Activated CD4-positive, alpha-beta T cell treated with anti-CD3 and anti-CD28 coated beads for 36 hours (primary cell): ENCODE data around the gene PLOD1. TPM values are rescaled to one million over a fixed set of nuclear protein-coding genes. Genes with fewer than 3 reads are reported as not detected.
"Not testable (repeated sequence)": the region's sequence is repeated elsewhere in the genome, so short reads cannot be mapped to it uniquely, and the experiment has no call there.

Experiments used
- ATAC-seq: fragments of 200-7000 bp; cut with Tn5 transposase; one replicate; pipeline ENCODE4 v1.10.0; 2021; ENCODE audit warnings: mild to moderate bottlenecking, moderate library complexity
- CTCF ChIA-PET: fragments of 350-600 bp; sonication (Branson Sonifier 250); formaldehyde crosslinking; loops from one replicate; lab custom pipeline; 2021; ENCODE audit warnings: antibody characterized with exemption; lab: Charles Lee
- POLR2A ChIA-PET: fragments of 350-600 bp; sonication (Branson Sonifier 250); formaldehyde crosslinking; loops from one replicate; lab custom pipeline; 2021; ENCODE audit warnings: antibody characterized with exemption, inconsistent platforms; lab: Charles Lee
- DNase-seq: peaks from one replicate; pipeline ENCODE4 v3.0.0-alpha.2; 2020
- H3K27ac Mint-ChIP-seq: one replicate; pipeline ENCODE4 v1.8.0; 2021; ENCODE audit warnings: mixed read lengths
- H3K27me3 Mint-ChIP-seq: one replicate; pipeline ENCODE4 v1.8.0; 2021; ENCODE audit warnings: mixed read lengths
- H3K36me3 Mint-ChIP-seq: one replicate; pipeline ENCODE4 v1.8.0; 2021; ENCODE audit warnings: low read depth, mixed read lengths
- H3K4me1 Mint-ChIP-seq: one replicate; pipeline ENCODE4 v1.8.0; 2021; ENCODE audit warnings: mixed read lengths
- H3K4me3 Mint-ChIP-seq: one replicate; pipeline ENCODE4 v1.8.0; 2021; ENCODE audit warnings: mild to moderate bottlenecking, moderate library complexity, mixed read lengths
- H3K9me3 Mint-ChIP-seq: one replicate; pipeline ENCODE4 v1.8.0; 2021; ENCODE audit warnings: low read depth, mixed read lengths
- intact Hi-C, 2 experiments: fragments of 100-400 bp; cut with DNase I in 1 of 2; cut with micrococcal nuclease in 1 of 2; formaldehyde crosslinking; loops; one replicate each; pipeline versions ENCODE4 v1.14.2 to v1.15.1; 2022 to 2024; cut with DNase I, micrococcal nuclease
- total RNA-seq, 2 experiments: library from RNA; stranded (reverse); gene quantifications; one replicate each; pipeline ENCODE4 v1.2.3, GENCODE V29; 2021

The PLOD1 gene
- total RNA-seq, 2 experiments from 2014 or later, result 11.7 to 11.9 TPM

- H3K4me1 Mint-ChIP-seq, result peaks cover 34% of the 10 kb centered on the region
- CTCF ChIA-PET, result interaction anchor here (1.1 kb wide), 1 partner anchor 10 kb away, joined by 3 read pairs; no protein-coding TSS in a partner anchor
- intact Hi-C loops, result loop anchor here in 1 of 2 experiments (5.0 kb wide), 1 partner anchor 247 kb away; no protein-coding TSS in a partner anchor
- not testable (repeated sequence) for H3K27ac Mint-ChIP-seq, H3K27me3 Mint-ChIP-seq, H3K9me3 Mint-ChIP-seq, DNase-seq
- peaks cover 25% of the 10 kb centered on the region for H3K36me3 Mint-ChIP-seq
- POLR2A ChIA-PET, result interaction anchor here (0.6 to 4.4 kb wide), 2 partner anchors 16 to 128 kb away, joined by 3 to 67 read pairs; no protein-coding TSS in a partner anchor
- peak overlapping the region; percentile 77 for H3K4me3 Mint-ChIP-seq
- peak; percentile 9 for ATAC-seq
Measured at GRCh38 chr1:11925196-11925937, 9.2 kb upstream of the PLOD1 start.

DNA sequence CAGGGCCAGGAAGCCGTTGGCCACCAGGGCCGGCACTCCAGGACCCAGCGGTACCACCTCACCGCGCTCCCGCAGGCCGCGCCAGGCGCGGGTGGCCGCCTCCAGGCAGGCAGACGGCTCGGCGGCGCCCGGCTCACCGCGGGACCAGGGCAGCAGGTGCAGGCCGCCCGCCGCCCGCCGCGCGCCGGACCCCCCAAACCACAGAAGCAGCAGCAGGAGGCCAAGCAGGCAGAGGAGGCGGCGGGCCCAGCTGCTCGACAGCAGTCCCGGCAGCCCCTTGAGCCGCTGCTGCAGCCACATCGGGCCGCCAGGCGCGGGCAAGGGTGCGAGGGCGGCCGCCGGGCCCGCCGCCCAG is 8.6 kb upstream of the PLOD1 start:
- no peaks in the 10 kb centered on the region for H3K9me3 Mint-ChIP-seq
- DNase-seq (no peak), ATAC-seq (peak; percentile 21)
- H3K36me3 Mint-ChIP-seq, result peaks cover 23% of the 10 kb centered on the region
- ChIA-PET CTCF (interaction anchor here (1.1 kb wide), 1 partner anchor 11 kb away, joined by 3 read pairs; no protein-coding TSS in a partner anchor), POLR2A (interaction anchor here (0.6 to 4.4 kb wide), 2 partner anchors 17 to 128 kb away, joined by 3 to 67 read pairs; no protein-coding TSS in a partner anchor)
- peaks cover 30% of the 10 kb centered on the region for H3K4me1 Mint-ChIP-seq
- intact Hi-C loops, result loop anchor here (1.0 to 5.0 kb wide), 8 partner anchors 8 to 664 kb away; partner anchors contain the start of genes PLOD1 (in 2 of the 2), CLCN6 (in 1 of the 2), FBXO2 (in 1 of the 2) and FBXO44 (in 1 of the 2)
- H3K27me3 Mint-ChIP-seq, result no peaks in the 10 kb centered on the region
- H3K27ac Mint-ChIP-seq, result no peak overlapping the region
- peak overlapping the region; percentile 77 for H3K4me3 Mint-ChIP-seq

DNA sequence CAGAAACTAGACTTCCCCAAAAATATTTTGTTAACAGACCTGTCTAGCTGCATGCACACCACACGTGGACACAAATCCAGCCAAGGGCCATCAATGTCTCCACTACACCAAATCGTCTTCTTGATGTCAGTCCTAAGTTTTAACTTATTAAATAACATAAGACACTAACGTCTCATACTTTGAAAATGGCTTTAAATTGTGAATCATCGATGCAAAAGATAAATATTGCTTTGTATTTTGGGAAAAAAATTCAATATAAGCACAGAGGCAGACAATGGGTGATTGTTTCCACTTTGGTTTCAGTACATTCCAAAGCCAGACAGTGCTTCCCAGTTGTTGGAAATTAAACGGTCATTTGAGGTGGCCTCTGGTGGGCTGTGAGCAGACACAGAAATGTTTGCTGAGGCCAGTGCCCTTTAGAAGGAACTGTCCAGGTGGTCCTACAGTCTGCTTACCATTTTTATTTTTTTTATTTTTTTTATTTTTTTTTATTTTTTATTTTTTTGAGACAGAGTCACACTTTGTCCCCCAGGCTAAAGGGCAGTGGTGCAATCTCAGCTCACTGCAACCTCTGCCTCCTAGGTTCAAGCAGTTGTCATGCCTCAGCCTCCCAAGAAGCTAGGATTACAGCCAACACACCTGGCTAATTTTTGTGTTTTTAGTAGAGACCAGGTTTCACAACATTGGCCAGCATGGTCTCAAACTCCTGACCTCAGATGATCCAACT is 6.5 kb upstream of the PLOD1 start:
- ChIA-PET POLR2A (interaction anchor here (4.4 kb wide), 1 partner anchor 19 kb away, joined by 67 read pairs; no protein-coding TSS in a partner anchor), CTCF (no interaction called here)
- DNase-seq, result no peak
- Mint-ChIP-seq H3K4me1 (peaks cover 24% of the 10 kb centered on the region), H3K9me3 (no peaks in the 10 kb centered on the region), H3K27ac (no peak overlapping the region), H3K4me3 (no peak overlapping the region), H3K36me3 (peaks cover 15% of the 10 kb centered on the region), H3K27me3 (no peaks in the 10 kb centered on the region)
- ATAC-seq, result no peak
- intact Hi-C loops, result loop anchor here in 1 of 2 experiments (5.0 kb wide), 1 partner anchor 244 kb away; no protein-coding TSS in a partner anchor

DNA sequence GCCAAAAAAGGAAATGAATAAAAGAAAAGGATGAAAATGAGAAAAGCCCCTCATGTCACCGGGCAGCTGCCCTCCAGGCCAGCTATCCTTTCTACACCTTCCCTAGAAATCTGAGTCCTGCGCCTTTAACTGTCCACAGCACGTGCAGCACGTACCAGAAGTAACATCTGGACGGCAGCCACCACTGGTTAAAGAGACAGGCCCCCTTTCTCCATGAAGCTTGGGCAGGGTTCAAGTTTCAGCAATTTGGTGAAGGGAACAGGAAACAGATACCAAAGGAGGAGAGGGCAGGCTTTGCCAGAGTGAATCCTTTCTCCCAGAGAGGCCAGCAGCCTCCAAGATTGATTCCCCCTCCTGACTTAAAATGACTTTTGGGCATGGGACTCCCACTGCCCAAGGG is 4.7 kb upstream of the PLOD1 start:
- no peaks in the 10 kb centered on the region for H3K9me3 Mint-ChIP-seq
- H3K36me3 Mint-ChIP-seq, result no peaks in the 10 kb centered on the region
- peaks cover 12% of the 10 kb centered on the region for H3K4me1 Mint-ChIP-seq
- DNase-seq (peak; percentile 53), ATAC-seq (no peak)
- H3K4me3 Mint-ChIP-seq, result no peak overlapping the region
- intact Hi-C loops, result loop anchor here in 1 of 2 experiments (5.0 to 10.0 kb wide), 4 partner anchors 147 to 835 kb away; partner anchors contain the start of genes EXOSC10 and VPS13D
- H3K27ac Mint-ChIP-seq, result no peak overlapping the region
- ChIA-PET POLR2A (interaction anchor here (2.0 kb wide), 1 partner anchor 21 kb away, joined by 19 read pairs; no protein-coding TSS in a partner anchor), CTCF (interaction anchor here (1.2 kb wide), 1 partner anchor 11 kb away, joined by 6 read pairs; no protein-coding TSS in a partner anchor)
- no peaks in the 10 kb centered on the region for H3K27me3 Mint-ChIP-seq

GRCh38 chr1:11930571-11931445 is 3.7 kb upstream of the PLOD1 start:
- intact Hi-C loops, result loop anchor here in 1 of 2 experiments (5.0 to 10.0 kb wide), 3 partner anchors 146 to 836 kb away; partner anchors contain the start of genes EXOSC10 and VPS13D
- no peak overlapping the region for H3K4me3 Mint-ChIP-seq
- H3K36me3 Mint-ChIP-seq, result no peaks in the 10 kb centered on the region
- ChIA-PET CTCF (no interaction called here), POLR2A (interaction anchor here (2.0 kb wide), 1 partner anchor 22 kb away, joined by 19 read pairs; no protein-coding TSS in a partner anchor)
- H3K4me1 Mint-ChIP-seq, result peaks cover 11% of the 10 kb centered on the region
- ATAC-seq, result no peak
- H3K27ac Mint-ChIP-seq, result no peak overlapping the region
- DNase-seq, result no peak
- H3K27me3 Mint-ChIP-seq, result no peaks in the 10 kb centered on the region
- H3K9me3 Mint-ChIP-seq, result no peaks in the 10 kb centered on the region

GRCh38 chr1:11931845-11932244 is 2.7 kb upstream of the PLOD1 start:
- ChIA-PET CTCF (no interaction called here), POLR2A (interaction anchor here (1.1 kb wide), 1 partner anchor 23 kb away, joined by 3 read pairs; no protein-coding TSS in a partner anchor)
- DNase-seq, result no peak
- no peak for ATAC-seq
- Mint-ChIP-seq H3K4me1 (peaks cover 6% of the 10 kb centered on the region), H3K27me3 (no peaks in the 10 kb centered on the region), H3K27ac (no peak overlapping the region), H3K9me3 (no peaks in the 10 kb centered on the region), H3K4me3 (no peak overlapping the region), H3K36me3 (no peaks in the 10 kb centered on the region)
- intact Hi-C loops, result loop anchor here in 1 of 2 experiments (5.0 to 10.0 kb wide), 3 partner anchors 145 to 837 kb away; partner anchors contain the start of genes EXOSC10 and VPS13D

- peak overlapping the region; percentile 75 for H3K4me3 Mint-ChIP-seq
- H3K9me3 Mint-ChIP-seq, result no peaks in the 10 kb centered on the region
- peaks cover 4% of the 10 kb centered on the region for H3K4me1 Mint-ChIP-seq
- no peaks in the 10 kb centered on the region for H3K36me3 Mint-ChIP-seq
- ATAC-seq (no peak), DNase-seq (no peak)
- intact Hi-C loops, result loop anchor here (2.0 to 10.0 kb wide), 4 partner anchors 26 to 840 kb away; partner anchors contain the start of genes CLCN6 (in 1 of the 2), EXOSC10 (in 1 of the 2) and MFN2 (in 1 of the 2)
- H3K27ac Mint-ChIP-seq, result no peak overlapping the region
- H3K27me3 Mint-ChIP-seq, result no peaks in the 10 kb centered on the region
- ChIA-PET POLR2A (interaction anchor here (2.0 kb wide), 1 partner anchor 26 kb away, joined by 27 read pairs; no protein-coding TSS in a partner anchor), CTCF (no interaction called here)
Measured at GRCh38 chr1:11935057-11935412, 518 bp downstream of the PLOD1 start.

DNA sequence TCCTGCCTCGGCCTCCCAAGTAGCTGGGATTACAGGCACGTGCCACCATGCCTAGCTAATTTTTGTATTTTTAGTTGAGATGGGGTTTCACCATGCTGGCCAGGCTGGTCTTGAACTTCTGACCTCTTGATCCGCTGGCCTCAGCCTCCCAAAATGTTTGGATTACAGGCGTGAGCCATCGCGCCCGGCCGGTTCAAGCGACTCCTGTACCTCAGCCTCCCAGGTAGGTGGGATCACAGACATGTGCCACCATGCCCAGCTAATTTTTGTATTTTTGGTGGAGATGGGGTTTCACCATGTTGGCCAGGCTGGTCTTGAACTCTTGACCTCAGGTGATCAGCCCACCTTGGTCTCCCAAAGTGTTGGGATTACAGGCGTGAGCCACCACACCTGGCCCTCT is 1.2 kb downstream of the PLOD1 start:
- H3K27me3 Mint-ChIP-seq, H3K4me3 Mint-ChIP-seq, H3K4me1 Mint-ChIP-seq, H3K36me3 Mint-ChIP-seq, H3K27ac Mint-ChIP-seq, CTCF ChIA-PET, H3K9me3 Mint-ChIP-seq, ATAC-seq, DNase-seq: not testable (repeated sequence)
- POLR2A ChIA-PET, result interaction anchor here (2.0 kb wide), 1 partner anchor 27 kb away, joined by 27 read pairs; no protein-coding TSS in a partner anchor
- intact Hi-C loops, result loop anchor here (2.0 to 10.0 kb wide), 4 partner anchors 27 to 841 kb away; partner anchors contain the start of genes CLCN6 (in 1 of the 2), EXOSC10 (in 1 of the 2) and MFN2 (in 1 of the 2)

GRCh38 chr1:11938722-11939526 is 4.4 kb downstream of the PLOD1 start:
- no peaks in the 10 kb centered on the region for H3K27me3 Mint-ChIP-seq
- H3K27ac Mint-ChIP-seq, result no peak overlapping the region
- intact Hi-C loops, result loop anchor here in 1 of 2 experiments (10.0 kb wide), 1 partner anchor 844 kb away; the partner anchor contains the start of gene EXOSC10
- ChIA-PET POLR2A (no interaction called here), CTCF (interaction anchor here (0.6 to 1.1 kb wide), 2 partner anchors 21 to 35 kb away, joined by 3 to 5 read pairs; no protein-coding TSS in a partner anchor)
- no peaks in the 10 kb centered on the region for H3K36me3 Mint-ChIP-seq
- no peaks in the 10 kb centered on the region for H3K9me3 Mint-ChIP-seq
- ATAC-seq (no peak), DNase-seq (no peak)
- H3K4me3 Mint-ChIP-seq, result no peak overlapping the region
- peaks cover 4% of the 10 kb centered on the region for H3K4me1 Mint-ChIP-seq
